Sigmoid colon (tissue), 7 donors: Measurements from ENCODE around the gene HNRNPCL1. TPM values are rescaled to one million over a fixed set of nuclear protein-coding genes. Genes with fewer than 3 reads are reported as not detected.

Source experiments
- polyA plus RNA-seq, 3 donors: library from polyadenylated mRNA; stranded (reverse); fragments of 200-250 nt; gene quantifications; one replicate each; pipeline ENCODE4 v1.2.3, GENCODE V29; 2013
- total RNA-seq, 4 donors: library from RNA; depleted of rRNA; stranded (reverse); fragments of >200 nt; gene quantifications; one replicate each; pipeline ENCODE4 v1.1.0, GENCODE V29; 2016
- donor health status: healthy with polysubstance abuse.
- donor health status: Bipolar disorder and iron deficiency.
- donor health status: healthy.

HNRNPCL1 gene
- total and polyA plus RNA-seq, 7 donors = not detected

Other genes starting within 250 kb of the HNRNPCL1 start
- gene DHRS3, start 230.5 kb downstream of the HNRNPCL1 start, total RNA-seq = 100 to 1,000 TPM in 1 of 4 donors, 10 to 100 TPM in 3; 47.1 to 102 (median 73.1) TPM
- gene DHRS3, start 230.5 kb downstream of the HNRNPCL1 start, polyA plus RNA-seq = 10 to 100 TPM; 34.8 to 47.9 (median 36.5) TPM
- not detected for gene AADACL4, start 204.6 kb downstream of the HNRNPCL1 start, total RNA-seq
- under 1 TPM in 1 of 3 donors, not detected in 2; 0.04 TPM for gene AADACL4, start 204.6 kb downstream of the HNRNPCL1 start, polyA plus RNA-seq
- not detected for gene AADACL3, start 132.6 kb downstream of the HNRNPCL1 start, total RNA-seq
- not detected for gene AADACL3, start 132.6 kb downstream of the HNRNPCL1 start, polyA plus RNA-seq
- not detected for gene CFAP107, start 102.5 kb downstream of the HNRNPCL1 start, total RNA-seq
- gene CFAP107, start 102.5 kb downstream of the HNRNPCL1 start, polyA plus RNA-seq = under 1 TPM in 1 of 3 donors, not detected in 2; under 0.01 TPM
- not detected for gene PRAMEF12, start 75.0 kb downstream of the HNRNPCL1 start, total RNA-seq
- not detected for gene PRAMEF12, start 75.0 kb downstream of the HNRNPCL1 start, polyA plus RNA-seq
- gene PRAMEF1, start 57.3 kb downstream of the HNRNPCL1 start, total RNA-seq = not detected
- not detected for gene PRAMEF1, start 57.3 kb downstream of the HNRNPCL1 start, polyA plus RNA-seq
- gene PRAMEF11, start 17.3 kb downstream of the HNRNPCL1 start, total RNA-seq = not detected
- not detected for gene PRAMEF11, start 17.3 kb downstream of the HNRNPCL1 start, polyA plus RNA-seq
- gene PRAMEF2, start 8.4 kb upstream of the HNRNPCL1 start, total RNA-seq = not detected
- gene PRAMEF2, start 8.4 kb upstream of the HNRNPCL1 start, polyA plus RNA-seq = not detected
- gene PRAMEF4, start 37.5 kb upstream of the HNRNPCL1 start, total RNA-seq = not detected
- not detected for gene PRAMEF4, start 37.5 kb upstream of the HNRNPCL1 start, polyA plus RNA-seq
- gene PRAMEF10, start 49.5 kb upstream of the HNRNPCL1 start, total RNA-seq = not detected
- not detected for gene PRAMEF10, start 49.5 kb upstream of the HNRNPCL1 start, polyA plus RNA-seq
- gene PRAMEF7, start 67.9 kb upstream of the HNRNPCL1 start, total RNA-seq = not detected
- gene PRAMEF7, start 67.9 kb upstream of the HNRNPCL1 start, polyA plus RNA-seq = not detected
- not detected for gene PRAMEF6, start 98.9 kb upstream of the HNRNPCL1 start, total RNA-seq
- not detected for gene PRAMEF6, start 98.9 kb upstream of the HNRNPCL1 start, polyA plus RNA-seq
- gene PRAMEF27, start 207.9 kb upstream of the HNRNPCL1 start, total RNA-seq = not detected
- not detected for gene PRAMEF27, start 207.9 kb upstream of the HNRNPCL1 start, polyA plus RNA-seq
- not detected for gene HNRNPCL3, start 212.0 kb upstream of the HNRNPCL1 start, total RNA-seq
- not detected for gene HNRNPCL3, start 212.0 kb upstream of the HNRNPCL1 start, polyA plus RNA-seq
- gene PRAMEF25, start 222.1 kb upstream of the HNRNPCL1 start, total RNA-seq = not detected
- gene PRAMEF25, start 222.1 kb upstream of the HNRNPCL1 start, polyA plus RNA-seq = not detected